Smooth muscle cell (in vitro differentiated cells): ENCODE data around the gene TRDMT1. TPM values are rescaled to one million over a fixed set of nuclear protein-coding genes. Genes with fewer than 3 reads are reported as not detected.

ENCODE experiments used
- DNase-seq: peaks from one replicate; lab custom pipeline; 2025; ENCODE audit not compliant: unreplicated experiment; lab: John Stamatoyannopoulos, UW
- H2AFZ ChIP-seq: fragments of 200-600 bp; sonication (generic); 2 replicates; pipeline ENCODE4 v1.6.0; 2016; ENCODE audit warnings: antibody characterized with exemption, low read depth, mild to moderate bottlenecking
- H3F3A ChIP-seq: fragments of 200-600 bp; sonication (generic); 2 replicates; pipeline ENCODE4 v1.6.0; 2017; ENCODE audit warnings: antibody characterized with exemption, low read depth
- H3K27ac ChIP-seq: fragments of 200-600 bp; sonication (generic); 2 replicates; pipeline ENCODE4 v1.5.1; 2016; ENCODE audit warnings: low read depth, mild to moderate bottlenecking
- H3K27me3 ChIP-seq: fragments of 200-600 bp; sonication (generic); 2 replicates; pipeline ENCODE4 v1.6.1; 2016; ENCODE audit warnings: low read depth, mild to moderate bottlenecking
- H3K36me3 ChIP-seq: fragments of 200-600 bp; sonication (generic); 2 replicates; pipeline ENCODE4 v1.5.1; 2016; ENCODE audit warnings: low read depth
- H3K4me1 ChIP-seq: fragments of 200-600 bp; sonication (generic); 2 replicates; pipeline ENCODE4 v1.5.1; 2016; ENCODE audit warnings: low read depth
- H3K4me2 ChIP-seq: fragments of 200-600 bp; sonication (generic); 2 replicates; pipeline ENCODE4 v1.6.0; 2016; ENCODE audit warnings: mild to moderate bottlenecking
- H3K4me3 ChIP-seq: fragments of 200-600 bp; sonication (generic); 2 replicates; pipeline ENCODE4 v1.5.1; 2016; ENCODE audit warnings: mild to moderate bottlenecking
- H3K79me2 ChIP-seq: fragments of 200-600 bp; sonication (generic); 2 replicates; pipeline ENCODE4 v1.6.0; 2016; ENCODE audit warnings: low read depth, mild to moderate bottlenecking
- H3K9ac ChIP-seq: fragments of 200-600 bp; sonication (generic); 2 replicates; pipeline ENCODE4 v1.6.0; 2016; ENCODE audit warnings: low read depth
- H3K9me3 ChIP-seq: fragments of 200-600 bp; sonication (generic); replicated peaks from 2 replicates; pipeline ENCODE4 v1.5.1; 2016; ENCODE audit warnings: low read depth
- H4K20me1 ChIP-seq: fragments of 200-600 bp; sonication (generic); 2 replicates; pipeline ENCODE4 v1.6.0; 2016; ENCODE audit warnings: low read depth
- WGBS: methylation state at CpG from one replicate; pipeline ENCODE4 v1.1.7; 2016; ENCODE audit warnings: low lambda C conversion rate; 5-methylcytosine and 5-hydroxymethylcytosine counted together
- polyA plus RNA-seq: library from polyadenylated mRNA; unstranded; fragments of >200 nt; fragmentation: Nextera tagmentation; extraction: Ambion mirVana; gene quantifications from 2 replicates; pipeline ENCODE4 v1.2.1, GENCODE V29; 2016
- total RNA-seq: library from RNA; depleted of rRNA; stranded (reverse); fragments of >200 nt; gene quantifications from 2 replicates; pipeline ENCODE4 v1.2.3, GENCODE V29; 2014
- TF ChIP-seq, protein P1 (sequence below): fragments of 200-600 bp; sonication (generic); IDR thresholded peaks from 2 replicates; pipeline ENCODE4 v1.5.1; 2017; ENCODE audit warnings: borderline replicate concordance, mild to moderate bottlenecking, antibody characterized with exemption; ENCODE audit not compliant: insufficient read depth, poor library complexity, severe bottlenecking

The TRDMT1 gene, protein sequence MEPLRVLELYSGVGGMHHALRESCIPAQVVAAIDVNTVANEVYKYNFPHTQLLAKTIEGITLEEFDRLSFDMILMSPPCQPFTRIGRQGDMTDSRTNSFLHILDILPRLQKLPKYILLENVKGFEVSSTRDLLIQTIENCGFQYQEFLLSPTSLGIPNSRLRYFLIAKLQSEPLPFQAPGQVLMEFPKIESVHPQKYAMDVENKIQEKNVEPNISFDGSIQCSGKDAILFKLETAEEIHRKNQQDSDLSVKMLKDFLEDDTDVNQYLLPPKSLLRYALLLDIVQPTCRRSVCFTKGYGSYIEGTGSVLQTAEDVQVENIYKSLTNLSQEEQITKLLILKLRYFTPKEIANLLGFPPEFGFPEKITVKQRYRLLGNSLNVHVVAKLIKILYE
- total RNA-seq = 7.3 and 13.8 TPM in 2 replicates
- polyA plus RNA-seq = 2.5 and 3.7 TPM in 2 replicates

DNA sequence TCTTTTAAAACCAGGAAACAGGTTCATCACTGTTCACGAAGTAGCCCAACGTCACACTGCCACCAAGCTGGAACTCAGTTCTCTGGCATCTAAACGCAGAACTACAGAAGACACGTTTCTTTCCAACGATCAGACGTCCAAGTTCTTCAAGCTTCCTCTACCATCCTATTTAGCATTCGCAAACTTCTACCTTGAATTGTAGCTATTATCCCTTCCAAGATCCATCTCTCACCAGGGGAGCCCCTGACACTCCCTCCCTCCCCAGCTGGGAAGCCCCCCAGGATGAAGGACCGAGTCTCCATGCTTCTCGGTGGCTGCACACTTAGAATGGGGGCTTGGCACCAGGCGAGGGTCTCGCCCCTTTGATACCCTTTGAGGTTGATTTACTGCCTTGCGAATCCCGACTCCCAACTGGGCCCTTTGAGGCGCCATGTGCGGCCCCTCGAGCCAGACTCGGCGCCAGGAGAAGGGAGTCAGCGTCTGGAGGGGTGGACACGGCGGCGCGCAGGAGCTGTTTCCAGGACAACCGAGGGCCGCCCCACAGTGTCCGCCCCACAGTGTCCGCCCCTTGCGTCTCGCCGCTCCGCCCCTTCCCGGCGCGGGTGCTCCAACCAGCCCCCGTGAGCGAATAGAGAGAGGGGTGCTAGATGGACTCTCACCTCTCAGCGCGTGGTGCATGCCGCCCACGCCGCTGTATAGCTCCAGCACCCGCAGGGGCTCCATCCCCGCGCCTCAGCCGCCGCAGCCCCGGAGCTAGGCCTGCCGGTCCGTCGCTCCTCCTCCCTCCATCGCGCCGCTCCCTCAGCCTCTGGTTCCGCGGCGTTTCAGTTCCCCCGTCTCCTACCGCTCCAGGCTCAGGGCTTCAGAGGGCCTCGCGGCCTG is at the start of gene TRDMT1:
Gene TRDMT1, minus strand, starts transcription at position 761 of the 882 bp plus-strand sequence. Its CDS starts 38 bp downstream, at position 723.
- no peaks in the 10 kb centered on the region for H4K20me1 ChIP-seq
- H3K4me3 ChIP-seq = peak within 1 kb of the TSS; percentile 55
- H3F3A ChIP-seq = peaks cover 4% of the 10 kb centered on the region
- H3K9me3 ChIP-seq = no peaks in the 10 kb centered on the region
- peak within 1 kb of the TSS; percentile 92 for H3K9ac ChIP-seq
- H3K27me3 ChIP-seq = no peaks in the 10 kb centered on the region
- TF ChIP-seq, protein P1, sequence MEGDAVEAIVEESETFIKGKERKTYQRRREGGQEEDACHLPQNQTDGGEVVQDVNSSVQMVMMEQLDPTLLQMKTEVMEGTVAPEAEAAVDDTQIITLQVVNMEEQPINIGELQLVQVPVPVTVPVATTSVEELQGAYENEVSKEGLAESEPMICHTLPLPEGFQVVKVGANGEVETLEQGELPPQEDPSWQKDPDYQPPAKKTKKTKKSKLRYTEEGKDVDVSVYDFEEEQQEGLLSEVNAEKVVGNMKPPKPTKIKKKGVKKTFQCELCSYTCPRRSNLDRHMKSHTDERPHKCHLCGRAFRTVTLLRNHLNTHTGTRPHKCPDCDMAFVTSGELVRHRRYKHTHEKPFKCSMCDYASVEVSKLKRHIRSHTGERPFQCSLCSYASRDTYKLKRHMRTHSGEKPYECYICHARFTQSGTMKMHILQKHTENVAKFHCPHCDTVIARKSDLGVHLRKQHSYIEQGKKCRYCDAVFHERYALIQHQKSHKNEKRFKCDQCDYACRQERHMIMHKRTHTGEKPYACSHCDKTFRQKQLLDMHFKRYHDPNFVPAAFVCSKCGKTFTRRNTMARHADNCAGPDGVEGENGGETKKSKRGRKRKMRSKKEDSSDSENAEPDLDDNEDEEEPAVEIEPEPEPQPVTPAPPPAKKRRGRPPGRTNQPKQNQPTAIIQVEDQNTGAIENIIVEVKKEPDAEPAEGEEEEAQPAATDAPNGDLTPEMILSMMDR = no peak
- peaks cover 33% of the 10 kb centered on the region for H3K4me1 ChIP-seq
- H3K4me2 ChIP-seq = peak within 1 kb of the TSS; percentile 87
- H3K27ac ChIP-seq = peak within 1 kb of the TSS; percentile 99
- under 1% methylated on average over 45 of the region's 60 CpGs for WGBS
- peak within 1 kb of the TSS; percentile 82 for H2AFZ ChIP-seq
- DNase-seq = peak; percentile 66
- H3K79me2 ChIP-seq = peaks cover 4% of the 10 kb centered on the region
- no peaks in the 10 kb centered on the region for H3K36me3 ChIP-seq

DNA sequence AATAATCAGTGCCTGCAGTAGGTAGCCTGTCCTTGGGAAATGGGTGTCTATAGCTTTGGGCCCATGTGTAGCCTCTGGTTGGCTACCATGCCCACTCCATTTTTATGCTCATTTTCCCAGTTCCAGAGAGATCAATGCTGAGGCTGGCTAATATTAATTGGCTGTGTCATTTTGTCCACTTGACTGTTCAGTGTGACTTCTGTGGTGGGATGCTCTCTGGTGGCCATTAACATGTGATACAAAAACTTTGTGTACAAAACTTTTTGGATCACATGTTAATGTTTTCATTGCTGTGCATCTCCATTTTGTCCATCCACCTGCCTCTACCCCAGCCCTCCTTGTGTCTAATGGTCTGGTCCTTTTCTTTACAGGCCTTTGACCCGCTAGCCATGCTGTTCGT is 49.3 kb upstream of the TRDMT1 start:
- no peak overlapping the region for H3K27ac ChIP-seq
- DNase-seq = no peak
- TF ChIP-seq, protein P1 = no peak
- no peaks in the 10 kb centered on the region for H3K79me2 ChIP-seq
- H3K9me3 ChIP-seq = no peaks in the 10 kb centered on the region
- H2AFZ ChIP-seq = no peak overlapping the region
- no peaks in the 10 kb centered on the region for H3F3A ChIP-seq
- no peaks in the 10 kb centered on the region for H4K20me1 ChIP-seq
- WGBS = 98% methylated on average over 2 of the region's 2 CpGs
- H3K9ac ChIP-seq = no peak overlapping the region
- no peaks in the 10 kb centered on the region for H3K36me3 ChIP-seq
- H3K4me2 ChIP-seq = no peak overlapping the region
- H3K4me3 ChIP-seq = no peak overlapping the region
- no peaks in the 10 kb centered on the region for H3K4me1 ChIP-seq
- no peaks in the 10 kb centered on the region for H3K27me3 ChIP-seq

GRCh38 chr10:17249820-17250219 is 48.3 kb upstream of the TRDMT1 start:
- H3K27me3 ChIP-seq = no peaks in the 10 kb centered on the region

More at GRCh38 chr10:17249820-17250219, 48.3 kb upstream of the TRDMT1 start:
- Histone ChIP-seq H3K4me2 (no peak overlapping the region), H4K20me1 (no peaks in the 10 kb centered on the region), H2AFZ (no peak overlapping the region), H3K27ac (no peak overlapping the region), H3K36me3 (no peaks in the 10 kb centered on the region), H3K4me3 (no peak overlapping the region), H3K9me3 (no peaks in the 10 kb centered on the region), H3F3A (no peaks in the 10 kb centered on the region), H3K9ac (no peak overlapping the region), H3K4me1 (no peaks in the 10 kb centered on the region), H3K79me2 (no peaks in the 10 kb centered on the region)
- TF ChIP-seq, protein P1 = peak; percentile 28
- 73% methylated on average over 4 of the region's 4 CpGs for WGBS
- no peak for DNase-seq
